Spleen (tissue), 7 donors: Measurements from ENCODE around the gene TCEAL7.

Experiments used
- CTCF ChIP-seq, 11 experiments: fragments of 200-600 bp in 7 of 11; fragments of 450-650 bp in 4 of 11; sonication (generic) in 4 of 11; IDR thresholded peaks in 8 of 11; conservative IDR thresholded peaks in 3 of 11; 1 replicate in 7 of 11; 2 replicates in 4 of 11; pipeline versions ENCODE4 v1.4.0 to v1.8.0; 2016 to 2021; ENCODE audit warnings: antibody characterized with exemption in 11 of 11, inconsistent platforms in 4 of 11, mild to moderate bottlenecking in 1 of 11
- POLR2AphosphoS5 ChIP-seq, 3 donors: sonication (generic); formaldehyde crosslinking; IDR thresholded peaks; one replicate each; pipeline ENCODE4 v1.5.1; 2017; ENCODE audit warnings: antibody characterized with exemption in 3 of 3
- donor health status: DM: no; HTN: no; CAD: no; lungs with moderate emphysema.
- donor health status: DM: no; HTN: no; CAD: no.
- donor health status: DM: no; HTN: no; CAD: no.

GRCh38 chrX:103356130-103356798 lies 26.2 kb downstream of the TCEAL7 start, which contains the start of gene TCEAL9:
- TF ChIP-seq POLR2AphosphoS5 (IDR thresholded peaks at IDR 0.05) (peak in 2 of 3 donors; percentile 87 to 90), CTCF (IDR thresholded peaks at IDR 0.05 in 8 of 11, conservative IDR thresholded peaks at IDR 0.05 in 3 of 11) (no peak)
